ENCODE results near the gene RNU6-8.

RNU6-8 gene

GRCh38 chr14:32166029-32166428, 37.0 kb downstream of the RNU6-8 start (continued):
- no peak for TF ChIP-seq ZBTB11 (tag by site-specific recombination; conservative IDR thresholded peaks at IDR 0.05; ENCODE audit: low read depth)
- no peak for TF ChIP-seq PRDM2 (tag by site-specific recombination; IDR thresholded peaks at IDR 0.05; ENCODE audit: borderline replicate concordance)
- no peak for TF ChIP-seq PRDM1 (tag by site-specific recombination; IDR thresholded peaks at IDR 0.05)
- no peak for TF ChIP-seq ZNF621 (tag by site-specific recombination; IDR thresholded peaks at IDR 0.05)
- no peak for TF ChIP-seq ZNF404 (tag by site-specific recombination; IDR thresholded peaks at IDR 0.05)

All from HEK293 (cell line).